Urinary bladder (tissue), 4 donors: ENCODE measurements around the gene PDE11A. TPM values are rescaled to one million over a fixed set of nuclear protein-coding genes. Genes with fewer than 3 reads are reported as not detected.

Experiments
- DNase-seq: peaks from one replicate; pipeline ENCODE4 v3.0.0-alpha.2; 2015; ENCODE audit errors: extremely low spot score
- H3K27ac ChIP-seq: one replicate; pipeline ENCODE4 v1.5.1; 2013; ENCODE audit warnings: low read depth, mild to moderate bottlenecking, moderate library complexity
- H3K36me3 ChIP-seq: one replicate; pipeline ENCODE4 v1.6.1; 2013; ENCODE audit warnings: mild to moderate bottlenecking, moderate library complexity; ENCODE audit not compliant: insufficient read depth
- H3K4me1 ChIP-seq: one replicate; pipeline ENCODE4 v1.6.1; 2013; ENCODE audit warnings: mild to moderate bottlenecking, moderate library complexity; ENCODE audit not compliant: insufficient read depth
- H3K4me3 ChIP-seq: one replicate; pipeline ENCODE4 v1.5.1; 2013; ENCODE audit warnings: low read depth, low read length
- WGBS: extraction: QIAGEN DNeasy Blood & Tissue Kit; methylation state at CpG from one replicate; pipeline ENCODE4 v1.1.7; 2013; 5-methylcytosine and 5-hydroxymethylcytosine counted together
- polyA plus RNA-seq: library from polyadenylated mRNA; stranded (reverse); fragments of 200-250 nt; gene quantifications from one replicate; pipeline ENCODE4 v1.2.3, GENCODE V29; 2013
- total RNA-seq: library from RNA; depleted of rRNA; stranded (reverse); fragments of >200 nt; gene quantifications from one replicate; pipeline ENCODE4 v1.2.3, GENCODE V29; 2014
- donor health status: healthy with polysubstance abuse.
- donor health status: healthy.

The PDE11A gene
- total and polyA plus RNA-seq, 2 donors = 0.11 to 1.3 TPM

- WGBS = 68% methylated on average over 13 of the region's 13 CpGs
- Histone ChIP-seq H3K4me1 (no peaks in the 10 kb centered on the region), H3K4me3 (no peak overlapping the region), H3K27ac (no peak overlapping the region), H3K36me3 (no peaks in the 10 kb centered on the region)
- DNase-seq = no peak
Observed at GRCh38 chr2:177727577-177728398, 344.8 kb downstream of the PDE11A start.

DNA sequence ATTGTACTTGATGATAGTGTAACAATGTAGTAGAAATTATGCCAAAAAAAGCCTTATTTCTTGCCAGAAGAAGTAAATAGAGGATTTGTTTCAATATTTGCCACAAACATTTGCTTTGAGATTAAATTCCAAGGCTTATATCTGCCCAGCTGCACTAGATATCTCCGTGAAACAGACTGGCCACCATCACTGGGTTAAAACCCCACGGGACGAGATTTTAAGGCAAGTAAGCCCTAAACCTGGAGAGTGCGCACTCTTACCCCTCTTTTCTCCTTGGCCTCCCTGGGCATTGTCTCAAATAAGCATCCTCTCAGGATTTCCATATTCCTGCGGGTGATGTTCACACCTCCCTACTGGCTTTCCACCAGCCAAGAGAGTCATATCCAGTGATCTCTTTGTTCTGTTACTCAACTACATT lies 345.6 kb downstream of the PDE11A start:
- Histone ChIP-seq H3K36me3 (no peaks in the 10 kb centered on the region), H3K27ac (no peak overlapping the region), H3K4me3 (no peak overlapping the region), H3K4me1 (no peaks in the 10 kb centered on the region)
- no peak for DNase-seq
- WGBS = 49% methylated on average over 5 of the region's 5 CpGs

- Histone ChIP-seq H3K4me1 (no peaks in the 10 kb centered on the region), H3K4me3 (no peak overlapping the region), H3K27ac (no peak overlapping the region), H3K36me3 (no peaks in the 10 kb centered on the region)
- DNase-seq = no peak
- 41% methylated on average over 10 of the region's 10 CpGs for WGBS
Observed at GRCh38 chr2:177724398-177725287, 347.9 kb downstream of the PDE11A start.

- WGBS = 85% methylated on average over 3 of the region's 3 CpGs
- no peak for DNase-seq
- H3K4me1 ChIP-seq = no peaks in the 10 kb centered on the region
Observed at GRCh38 chr2:177723235-177723634, 349.3 kb downstream of the PDE11A start.

GRCh38 chr2:177721818-177722567 lies 350.6 kb downstream of the PDE11A start:
- Histone ChIP-seq H3K4me3 (no peak overlapping the region), H3K36me3 (no peaks in the 10 kb centered on the region), H3K27ac (no peak overlapping the region), H3K4me1 (no peaks in the 10 kb centered on the region)
- no peak for DNase-seq
- WGBS = 78% methylated on average over 11 of the region's 11 CpGs

More at GRCh38 chr2:177723235-177723634, 349.3 kb downstream of the PDE11A start:
- Histone ChIP-seq H3K36me3 (no peaks in the 10 kb centered on the region), H3K27ac (no peak overlapping the region), H3K4me3 (no peak overlapping the region)

GRCh38 chr2:177721087-177721486 lies 351.5 kb downstream of the PDE11A start:
- WGBS = 86% methylated on average over 2 of the region's 2 CpGs
- Histone ChIP-seq H3K4me1 (no peaks in the 10 kb centered on the region), H3K4me3 (no peak overlapping the region), H3K36me3 (no peaks in the 10 kb centered on the region), H3K27ac (no peak overlapping the region)
- DNase-seq = no peak

- WGBS = 49% methylated on average over 3 of the region's 3 CpGs
- DNase-seq = no peak
- H3K36me3 ChIP-seq = no peaks in the 10 kb centered on the region
- no peaks in the 10 kb centered on the region for H3K4me1 ChIP-seq
- no peak overlapping the region for H3K27ac ChIP-seq
- H3K4me3 ChIP-seq = no peak overlapping the region
Observed at GRCh38 chr2:177717831-177718618, 354.6 kb downstream of the PDE11A start.

GRCh38 chr2:177716484-177716883 lies 356.1 kb downstream of the PDE11A start:
- WGBS = 88% methylated on average over 1 of the region's 1 CpG
- DNase-seq = no peak
- H3K4me3 ChIP-seq = no peak overlapping the region
- no peaks in the 10 kb centered on the region for H3K4me1 ChIP-seq
- H3K36me3 ChIP-seq = no peaks in the 10 kb centered on the region
- no peak overlapping the region for H3K27ac ChIP-seq

- H3K36me3 ChIP-seq = no peaks in the 10 kb centered on the region
- WGBS = 73% methylated on average over 2 of the region's 2 CpGs
- no peak overlapping the region for H3K27ac ChIP-seq
- no peak overlapping the region for H3K4me3 ChIP-seq
- H3K4me1 ChIP-seq = no peaks in the 10 kb centered on the region
- no peak for DNase-seq
Observed at GRCh38 chr2:177715771-177716170, 356.8 kb downstream of the PDE11A start.

- 59% methylated on average over 3 of the region's 3 CpGs for WGBS
- DNase-seq = no peak
- Histone ChIP-seq H3K4me1 (no peaks in the 10 kb centered on the region), H3K27ac (no peak overlapping the region), H3K4me3 (no peak overlapping the region), H3K36me3 (no peaks in the 10 kb centered on the region)
Observed at GRCh38 chr2:177714704-177715103, 357.9 kb downstream of the PDE11A start.

DNA sequence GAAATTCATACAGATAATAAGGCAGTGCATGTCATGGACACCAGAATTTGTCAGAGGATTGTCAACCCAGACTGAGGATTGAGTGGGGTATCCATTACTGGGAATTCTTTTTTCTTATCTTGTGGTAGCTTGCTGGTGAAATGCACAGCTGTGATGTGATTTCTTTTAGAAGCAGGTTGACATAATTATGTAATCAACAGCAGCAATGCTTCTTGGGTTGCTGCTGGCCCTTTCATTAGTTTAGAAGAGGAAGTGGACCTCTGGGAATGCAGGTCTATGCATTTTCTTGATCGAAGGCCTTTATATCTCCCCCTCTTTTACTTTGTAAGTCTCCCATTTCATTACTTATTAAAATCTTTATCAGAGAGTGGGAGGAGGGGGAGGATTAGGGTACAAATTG lies 360.1 kb downstream of the PDE11A start:
- H3K27ac ChIP-seq = no peak overlapping the region
- no peaks in the 10 kb centered on the region for H3K4me1 ChIP-seq
- 38% methylated on average over 1 of the region's 1 CpG for WGBS
- H3K4me3 ChIP-seq = no peak overlapping the region
- DNase-seq = no peak
- no peaks in the 10 kb centered on the region for H3K36me3 ChIP-seq

GRCh38 chr2:177711483-177712265 lies 360.9 kb downstream of the PDE11A start:
- Histone ChIP-seq H3K36me3 (no peaks in the 10 kb centered on the region), H3K4me3 (no peak overlapping the region), H3K4me1 (no peaks in the 10 kb centered on the region), H3K27ac (no peak overlapping the region)
- DNase-seq = no peak
- 84% methylated on average over 9 of the region's 9 CpGs for WGBS
